Fibroblast of lung (primary cell): ENCODE results near the gene C11orf86.
"Not testable (repeated sequence)": the region's sequence is repeated elsewhere in the genome, so short reads cannot be mapped to it uniquely, and the experiment has no call there.

Source experiments
- CTCF ChIP-seq, 2 donors: IDR thresholded peaks in 1 of 2; conservative IDR thresholded peaks in 1 of 2; 1 replicate in 1 of 2; 2 replicates in 1 of 2; pipeline ENCODE4 v1.5.1; 2011 to 2012; ENCODE audit warnings: low read length in 2 of 2, control low read depth in 1 of 2, inconsistent platforms in 1 of 2, low read depth in 1 of 2, mild to moderate bottlenecking in 1 of 2
- EZH2 ChIP-seq: IDR thresholded peaks from 2 replicates; pipeline ENCODE4 v1.5.1; 2012; ENCODE audit warnings: low read length, control low read depth, mild to moderate bottlenecking; ENCODE audit errors: missing control alignments

- TF ChIP-seq EZH2; CTCF (conservative IDR thresholded peaks at IDR 0.05 in 1 of 2, IDR thresholded peaks at IDR 0.05 in 1 of 2; ENCODE audit: low read depth in 1 of 2, low read length in 2 of 2): not testable (repeated sequence)
Observed at GRCh38 chr11:67005200-67005599, 30.1 kb downstream of the C11orf86 start.
